GM12872 (cell line): ENCODE results near the gene CC2D1A.

Source experiments
- TF ChIP-seq, protein P1 (sequence below): IDR thresholded peaks from 3 replicates; pipeline ENCODE4 v1.5.1; 2011; ENCODE audit warnings: low read depth, mild to moderate bottlenecking, low read length, moderate library complexity; ENCODE audit not compliant: insufficient read depth

CC2D1A gene

DNA sequence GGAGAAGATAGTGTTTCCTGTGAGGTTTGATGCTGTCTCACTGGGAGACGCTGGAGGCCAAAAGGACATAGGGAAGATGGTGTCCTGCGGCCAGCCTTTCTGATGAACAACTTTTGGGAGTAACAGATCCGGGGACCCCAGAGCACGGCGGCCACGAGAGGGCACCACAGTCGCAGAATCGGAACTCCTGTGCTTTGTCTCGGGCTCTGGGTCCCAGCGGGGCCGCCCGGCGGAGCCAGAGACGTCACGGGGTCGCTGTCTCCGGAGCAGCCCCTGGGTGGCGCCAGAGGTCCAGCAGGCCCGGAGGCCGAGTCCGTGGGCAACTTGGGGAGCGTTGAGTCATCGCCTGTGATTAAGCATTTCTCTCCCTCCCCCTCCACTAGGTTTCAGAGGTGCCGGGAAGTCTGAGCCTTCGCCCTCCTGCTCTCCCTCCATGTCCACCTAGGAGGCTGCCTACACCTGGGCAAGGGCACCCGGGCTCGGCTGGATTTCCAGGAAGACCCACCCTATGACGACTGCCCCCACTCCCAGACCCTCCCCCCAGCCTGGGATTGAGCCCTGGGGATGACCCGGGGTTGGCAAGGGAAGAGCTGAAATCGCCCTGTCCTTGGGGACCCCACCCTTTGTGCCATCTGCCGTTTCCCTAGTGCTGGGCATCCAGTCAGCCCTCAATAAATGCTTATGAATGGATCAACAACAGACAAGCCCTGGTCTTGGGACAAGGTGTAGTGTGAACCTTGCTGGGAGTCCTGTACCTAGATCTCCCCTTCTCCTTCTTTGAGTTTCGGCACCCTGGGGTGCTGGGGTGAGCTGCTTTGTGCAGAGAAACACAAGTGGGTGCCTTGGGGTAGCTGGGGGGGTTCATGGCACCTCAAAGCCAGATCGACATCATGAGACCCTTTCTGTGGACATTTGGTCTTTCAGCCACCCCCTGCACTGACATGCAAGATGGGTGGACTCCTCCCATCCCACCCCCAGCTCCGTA, 25.6 kb upstream of the CC2D1A start:
- TF ChIP-seq, protein P1, sequence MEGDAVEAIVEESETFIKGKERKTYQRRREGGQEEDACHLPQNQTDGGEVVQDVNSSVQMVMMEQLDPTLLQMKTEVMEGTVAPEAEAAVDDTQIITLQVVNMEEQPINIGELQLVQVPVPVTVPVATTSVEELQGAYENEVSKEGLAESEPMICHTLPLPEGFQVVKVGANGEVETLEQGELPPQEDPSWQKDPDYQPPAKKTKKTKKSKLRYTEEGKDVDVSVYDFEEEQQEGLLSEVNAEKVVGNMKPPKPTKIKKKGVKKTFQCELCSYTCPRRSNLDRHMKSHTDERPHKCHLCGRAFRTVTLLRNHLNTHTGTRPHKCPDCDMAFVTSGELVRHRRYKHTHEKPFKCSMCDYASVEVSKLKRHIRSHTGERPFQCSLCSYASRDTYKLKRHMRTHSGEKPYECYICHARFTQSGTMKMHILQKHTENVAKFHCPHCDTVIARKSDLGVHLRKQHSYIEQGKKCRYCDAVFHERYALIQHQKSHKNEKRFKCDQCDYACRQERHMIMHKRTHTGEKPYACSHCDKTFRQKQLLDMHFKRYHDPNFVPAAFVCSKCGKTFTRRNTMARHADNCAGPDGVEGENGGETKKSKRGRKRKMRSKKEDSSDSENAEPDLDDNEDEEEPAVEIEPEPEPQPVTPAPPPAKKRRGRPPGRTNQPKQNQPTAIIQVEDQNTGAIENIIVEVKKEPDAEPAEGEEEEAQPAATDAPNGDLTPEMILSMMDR, result peak; percentile 99; the same call in 2 of the 3 replicates

GRCh38 chr19:13881251-13881691, 24.7 kb upstream of the CC2D1A start:
- TF ChIP-seq, protein P1, result no peak

DNA sequence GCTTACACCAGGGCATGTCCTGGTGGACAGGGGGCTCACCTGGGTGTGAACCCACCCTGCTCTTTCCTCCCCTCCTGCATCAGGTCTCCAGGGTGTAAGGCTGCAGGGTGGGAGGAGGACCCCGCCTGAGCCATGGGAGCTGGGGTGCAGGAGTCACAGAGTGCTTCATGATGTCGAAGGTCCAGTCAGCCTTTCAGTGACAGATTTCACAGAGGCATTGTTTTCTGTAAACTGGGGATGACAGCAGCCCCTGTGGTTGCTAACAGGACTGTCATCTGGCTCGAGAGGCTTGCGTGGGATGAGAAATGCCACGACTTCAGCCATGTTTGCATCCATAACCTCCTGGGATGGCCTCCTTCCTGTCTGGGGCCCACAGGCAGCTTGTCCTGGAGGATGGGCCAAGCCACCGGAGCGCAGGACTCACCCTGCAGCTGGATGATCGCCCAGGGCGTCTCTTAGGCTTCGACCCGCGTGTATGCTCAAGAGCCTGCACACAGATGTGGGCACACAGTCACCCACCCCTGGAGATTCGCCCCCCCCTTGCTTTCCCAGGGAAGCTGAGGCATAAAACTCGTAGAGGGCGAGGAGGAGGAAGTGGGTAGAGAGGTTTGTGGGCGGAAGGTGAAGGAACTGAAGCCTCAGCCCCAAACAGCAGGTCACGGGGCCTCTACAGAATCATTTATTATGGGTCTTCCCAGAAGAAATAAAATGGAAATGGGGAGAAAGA, 24.1 kb upstream of the CC2D1A start:
- TF ChIP-seq, protein P1, result no peak; the same call in 2 of the 3 replicates

DNA sequence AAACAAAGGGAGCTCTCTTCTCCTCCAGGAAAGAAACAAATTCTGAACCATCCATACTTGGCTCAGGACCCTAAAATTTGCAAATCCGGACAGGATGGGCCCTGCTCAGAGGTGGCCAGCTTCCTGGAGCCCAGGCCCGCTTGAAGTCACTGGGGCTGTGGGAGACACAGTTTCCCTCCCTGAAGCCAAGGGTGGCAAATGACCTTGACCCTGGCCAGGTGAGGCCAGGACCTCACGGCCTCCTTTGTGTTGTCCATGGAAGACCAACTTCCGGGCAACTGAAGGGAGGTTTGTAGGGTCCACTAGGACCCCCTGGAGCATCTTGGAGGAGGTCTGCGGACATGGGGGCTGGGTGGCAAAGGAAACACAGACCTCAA, 23.6 kb upstream of the CC2D1A start:
- TF ChIP-seq, protein P1, result no peak

DNA sequence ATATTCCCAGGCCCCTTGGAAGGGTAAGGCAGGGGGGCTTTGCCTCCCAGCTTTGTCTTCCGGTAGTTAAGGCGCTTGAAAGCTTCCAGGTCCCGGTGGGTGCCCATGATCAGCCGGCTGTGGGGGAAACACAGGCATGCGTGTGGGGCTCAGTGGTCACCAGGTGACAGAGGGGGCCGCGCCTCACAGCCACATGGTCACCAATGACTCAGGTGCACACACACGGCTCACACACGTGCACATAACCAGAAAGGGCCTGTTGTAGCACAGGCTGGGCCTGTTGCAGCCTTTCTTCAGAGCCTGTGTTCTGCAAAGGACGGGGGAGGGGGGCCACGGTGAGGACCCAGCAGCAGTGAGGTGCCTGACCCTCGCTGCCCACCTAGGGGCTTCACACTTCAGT, 23.2 kb upstream of the CC2D1A start:
- TF ChIP-seq, protein P1, result no peak

DNA sequence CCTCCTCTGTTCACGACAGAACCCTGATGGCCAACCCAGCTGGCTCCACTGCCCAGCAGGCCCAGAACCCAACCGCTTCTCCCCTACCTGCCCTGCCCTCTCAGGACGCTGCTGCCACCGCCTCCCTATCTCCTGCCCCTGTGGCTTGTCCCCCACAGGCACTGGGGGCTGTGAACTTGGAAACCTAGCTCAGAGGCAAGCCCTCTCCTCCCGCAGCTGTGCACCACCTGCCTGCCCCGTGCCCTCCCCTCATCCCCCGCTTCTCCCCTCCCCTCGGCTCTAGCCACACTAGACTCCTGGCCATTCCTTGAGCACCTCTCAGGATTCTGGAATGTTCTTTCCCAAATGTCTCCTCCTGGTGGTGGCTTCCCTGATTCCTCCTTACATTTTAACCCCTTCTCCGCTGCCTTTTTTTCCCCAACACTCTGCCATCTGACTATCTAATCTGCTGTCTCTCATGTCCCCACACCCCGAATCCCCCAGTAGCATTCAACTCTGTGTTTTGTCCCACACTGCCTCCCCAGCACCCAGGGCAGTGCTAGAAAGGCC, 22.4 kb upstream of the CC2D1A start:
- TF ChIP-seq, protein P1, result no peak
